Effector memory CD8-positive, alpha-beta T cell (primary cell): Measurements from ENCODE around the gene KCNJ16.

Experiments
- ATAC-seq: fragments of 150-1000 bp; cut with Tn5 transposase; replicated peaks from 2 replicates; pipeline ENCODE4 v1.10.0; 2021; ENCODE audit warnings: mild to moderate bottlenecking, moderate library complexity
- DNase-seq, 3 experiments: peaks; one replicate each; pipeline ENCODE4 v3.0.0; 2021
- H3K27ac Mint-ChIP-seq, 2 donors: one replicate each; pipeline ENCODE4 v1.8.0; 2022; ENCODE audit warnings: mild to moderate bottlenecking in 2 of 2, mixed read lengths in 2 of 2, moderate library complexity in 2 of 2
- H3K27me3 Mint-ChIP-seq, 2 donors: one replicate each; pipeline ENCODE4 v1.8.0; 2022; ENCODE audit warnings: mixed read lengths in 2 of 2
- H3K36me3 Mint-ChIP-seq: one replicate; pipeline ENCODE4 v1.8.0; 2022; ENCODE audit warnings: mild to moderate bottlenecking, moderate library complexity, mixed read lengths; ENCODE audit not compliant: insufficient read depth
- H3K4me1 Mint-ChIP-seq, 2 donors: one replicate each; pipeline ENCODE4 v1.8.0; 2022; ENCODE audit warnings: low read depth in 2 of 2, mixed read lengths in 2 of 2
- H3K4me3 Mint-ChIP-seq, 2 donors: one replicate each; pipeline ENCODE4 v1.8.0; 2022; ENCODE audit warnings: mild to moderate bottlenecking in 2 of 2, mixed read lengths in 2 of 2, moderate library complexity in 2 of 2
- H3K9me3 Mint-ChIP-seq, 2 donors: one replicate each; pipeline ENCODE4 v1.8.0; 2022; ENCODE audit warnings: mixed read lengths in 2 of 2

Gene KCNJ16

GRCh38 chr17:70073799-70074198 is 1.2 kb upstream of the KCNJ16 start:
- H3K27me3 Mint-ChIP-seq: peaks cover 0 to 15% of the 10 kb centered on the region in 2 donors
- H3K4me3 Mint-ChIP-seq: no peak overlapping the region
- H3K36me3 Mint-ChIP-seq: no peaks in the 10 kb centered on the region
- ATAC-seq (no peak), DNase-seq (no peak)
- no peaks in the 10 kb centered on the region for H3K4me1 Mint-ChIP-seq
- H3K9me3 Mint-ChIP-seq: peaks cover 0 to 3% of the 10 kb centered on the region in 2 donors
- H3K27ac Mint-ChIP-seq: no peak overlapping the region

DNA sequence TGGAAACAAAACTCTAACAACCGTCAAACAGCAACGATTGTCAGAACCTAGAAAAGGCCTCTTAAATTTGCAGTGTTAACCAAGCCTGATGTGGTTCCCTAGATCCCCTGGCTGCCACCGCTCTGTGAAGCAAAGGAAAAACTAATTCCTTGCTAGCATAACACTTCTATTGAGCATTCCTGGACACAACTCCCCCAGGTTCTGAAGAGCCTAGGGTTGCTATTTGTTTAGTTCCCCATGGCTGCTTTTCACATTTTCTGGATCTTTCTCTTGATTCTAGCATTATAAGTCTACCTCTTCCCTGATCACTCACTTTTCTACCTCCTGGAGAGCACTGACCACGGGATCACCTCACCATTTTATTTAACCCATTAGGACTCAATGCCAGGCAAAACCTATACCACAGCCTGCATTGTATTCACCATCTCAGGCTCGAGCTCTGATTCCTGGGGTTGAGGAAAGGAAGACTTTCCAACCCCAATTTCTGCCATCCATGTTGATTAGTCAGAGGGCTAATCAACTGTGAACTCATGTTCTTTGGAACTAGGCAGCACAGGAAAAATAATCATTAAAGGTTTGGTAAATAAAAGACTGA is 692 bp upstream of the KCNJ16 start:
- Mint-ChIP-seq H3K27me3 (peaks cover 0 to 15% of the 10 kb centered on the region in 2 donors), H3K27ac (no peak overlapping the region), H3K4me3 (no peak overlapping the region), H3K4me1 (no peaks in the 10 kb centered on the region), H3K36me3 (no peaks in the 10 kb centered on the region), H3K9me3 (peaks cover 0 to 4% of the 10 kb centered on the region in 2 donors)
- DNase-seq: no peak
- no peak for ATAC-seq

DNA sequence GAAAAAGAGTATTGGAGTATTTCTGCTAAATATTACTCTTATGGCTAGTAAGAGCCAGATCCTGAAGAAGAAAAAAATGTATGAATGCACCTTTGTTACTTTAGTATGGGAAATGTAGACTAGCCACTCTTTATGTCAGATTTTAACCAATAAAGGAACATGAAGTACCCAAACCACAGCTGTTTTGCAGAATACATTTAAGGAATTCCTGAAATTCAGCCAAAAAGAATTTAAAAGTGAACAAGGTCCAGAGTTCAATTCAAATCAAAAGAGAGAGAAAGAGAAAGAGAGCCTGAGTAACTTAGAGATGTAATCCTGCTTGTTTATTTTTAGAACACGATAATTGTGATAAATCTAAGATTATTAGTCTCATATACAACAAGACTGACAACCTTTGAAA is 1.2 kb downstream of the KCNJ16 start:
- H3K4me3 Mint-ChIP-seq: no peak overlapping the region
- DNase-seq: no peak
- peaks cover 0 to 8% of the 10 kb centered on the region in 2 donors for H3K27me3 Mint-ChIP-seq
- no peak for ATAC-seq
- H3K4me1 Mint-ChIP-seq: no peaks in the 10 kb centered on the region
- H3K9me3 Mint-ChIP-seq: peaks cover 0 to 4% of the 10 kb centered on the region in 2 donors
- H3K27ac Mint-ChIP-seq: no peak overlapping the region
- H3K36me3 Mint-ChIP-seq: no peaks in the 10 kb centered on the region

DNA sequence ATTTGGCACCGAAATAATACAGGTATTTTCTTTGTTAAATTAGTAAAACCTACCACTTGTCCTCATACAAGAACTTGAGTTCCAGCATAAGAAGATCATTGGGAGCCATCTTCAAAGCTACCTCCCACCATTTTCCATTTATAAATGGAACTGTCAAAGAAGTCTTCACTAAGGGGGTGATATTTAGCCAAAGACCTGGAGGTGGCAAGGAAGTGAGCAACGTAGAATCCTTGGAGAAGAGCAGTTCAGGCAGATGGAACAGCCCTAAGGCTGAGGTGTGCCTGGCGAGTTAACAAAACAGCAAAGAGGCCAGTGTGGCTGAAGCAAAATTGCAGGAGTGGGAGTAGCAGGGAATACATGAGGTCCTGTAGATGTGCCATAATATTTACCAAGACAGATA is 1.8 kb downstream of the KCNJ16 start:
- ATAC-seq (no peak), DNase-seq (no peak)
- H3K4me3 Mint-ChIP-seq: no peak overlapping the region
- H3K27ac Mint-ChIP-seq: no peak overlapping the region
- H3K27me3 Mint-ChIP-seq: peaks cover 0 to 8% of the 10 kb centered on the region in 2 donors
- H3K4me1 Mint-ChIP-seq: no peaks in the 10 kb centered on the region
- H3K36me3 Mint-ChIP-seq: no peaks in the 10 kb centered on the region
- H3K9me3 Mint-ChIP-seq: peaks cover 0 to 6% of the 10 kb centered on the region in 2 donors

DNA sequence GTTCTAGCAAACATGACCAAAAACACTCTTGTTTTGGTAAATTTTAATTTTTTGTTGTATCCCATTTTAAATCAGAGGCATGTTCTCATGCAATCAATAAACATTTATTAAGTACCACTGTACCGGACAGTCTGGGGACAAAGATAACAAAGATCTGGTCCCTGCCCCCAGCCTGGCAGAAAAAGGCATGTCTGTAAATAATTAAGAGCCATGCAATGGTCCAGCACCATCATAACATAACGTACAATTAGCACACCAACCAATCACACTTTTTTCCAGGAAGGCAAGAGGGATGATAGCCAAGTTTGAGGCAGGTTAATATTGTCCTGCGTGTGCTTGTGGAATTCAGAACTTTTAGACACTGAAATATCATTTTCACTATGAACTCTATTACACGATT is 3.5 kb downstream of the KCNJ16 start:
- peaks cover 0 to 3% of the 10 kb centered on the region in 2 donors for H3K9me3 Mint-ChIP-seq
- DNase-seq: no peak
- no peaks in the 10 kb centered on the region for H3K4me1 Mint-ChIP-seq
- no peak for ATAC-seq
- no peak overlapping the region for H3K27ac Mint-ChIP-seq
- H3K4me3 Mint-ChIP-seq: no peak overlapping the region
- H3K27me3 Mint-ChIP-seq: peaks cover 0 to 8% of the 10 kb centered on the region in 2 donors
- H3K36me3 Mint-ChIP-seq: no peaks in the 10 kb centered on the region

DNA sequence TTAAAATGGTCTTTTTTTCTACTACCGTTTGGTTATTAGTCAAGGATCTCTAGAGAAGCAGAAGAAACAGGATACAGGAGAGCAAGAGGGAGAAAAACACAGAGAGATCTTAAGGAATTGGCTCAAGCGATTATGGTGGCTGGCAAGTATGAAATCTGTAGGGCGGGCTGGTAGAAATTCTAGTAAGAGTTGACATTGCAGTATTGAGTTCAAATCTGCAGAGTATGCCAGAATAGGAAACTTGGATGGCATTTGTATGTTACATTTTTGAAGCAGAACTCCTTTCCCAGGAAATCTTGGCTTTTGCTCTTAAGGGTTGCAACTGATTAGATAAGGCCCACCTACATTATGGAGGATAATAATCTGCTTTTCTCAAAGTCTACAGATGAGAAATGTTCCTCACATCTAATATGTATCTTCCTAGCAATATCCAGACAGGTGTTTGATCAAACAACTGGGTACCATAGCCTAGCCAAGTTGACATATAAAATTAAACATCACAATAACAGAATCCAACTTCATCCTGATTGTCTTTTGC is 4.0 kb downstream of the KCNJ16 start:
- no peak for DNase-seq
- Mint-ChIP-seq H3K36me3 (no peaks in the 10 kb centered on the region), H3K27ac (no peak overlapping the region), H3K9me3 (peaks cover 0 to 3% of the 10 kb centered on the region in 2 donors), H3K4me1 (no peaks in the 10 kb centered on the region), H3K4me3 (no peak overlapping the region), H3K27me3 (peaks cover 0 to 8% of the 10 kb centered on the region in 2 donors)
- no peak for ATAC-seq

- H3K36me3 Mint-ChIP-seq: no peaks in the 10 kb centered on the region
- ATAC-seq (no peak), DNase-seq (no peak)
- H3K4me1 Mint-ChIP-seq: no peaks in the 10 kb centered on the region
- H3K27me3 Mint-ChIP-seq: no peaks in the 10 kb centered on the region
- peaks cover 0 to 3% of the 10 kb centered on the region in 2 donors for H3K9me3 Mint-ChIP-seq
- no peak overlapping the region for H3K27ac Mint-ChIP-seq
- H3K4me3 Mint-ChIP-seq: no peak overlapping the region
These were observed 5.7 kb downstream of the KCNJ16 start for GRCh38 chr17:70080541-70081347.

GRCh38 chr17:70081885-70082284 is 6.9 kb downstream of the KCNJ16 start:
- H3K27ac Mint-ChIP-seq: no peak overlapping the region
- no peak overlapping the region for H3K4me3 Mint-ChIP-seq
- no peaks in the 10 kb centered on the region for H3K4me1 Mint-ChIP-seq
- ATAC-seq (no peak), DNase-seq (no peak)
- H3K27me3 Mint-ChIP-seq: no peaks in the 10 kb centered on the region
- H3K36me3 Mint-ChIP-seq: no peaks in the 10 kb centered on the region
- H3K9me3 Mint-ChIP-seq: peaks cover 0 to 3% of the 10 kb centered on the region in 2 donors

DNA sequence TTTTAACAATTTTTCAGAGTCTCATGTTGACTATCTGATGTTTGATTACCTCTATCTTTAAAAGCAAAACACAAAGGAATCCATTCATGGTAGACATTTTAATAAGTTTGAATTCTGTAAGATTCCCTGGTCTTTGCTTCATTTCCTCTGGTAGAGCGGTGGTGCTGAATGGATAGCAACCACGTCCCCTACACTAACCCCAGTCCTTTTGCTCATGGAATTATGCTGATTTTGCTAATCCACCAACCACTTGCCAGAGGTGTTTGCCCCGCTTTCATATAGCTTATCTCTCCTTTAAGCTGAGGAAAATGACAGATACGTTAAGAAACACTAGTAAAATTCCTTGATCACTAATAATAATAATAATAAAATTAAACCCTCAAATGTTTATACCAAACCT is 9.5 kb downstream of the KCNJ16 start:
- Mint-ChIP-seq H3K4me1 (no peaks in the 10 kb centered on the region), H3K27ac (no peak overlapping the region), H3K36me3 (no peaks in the 10 kb centered on the region), H3K9me3 (peaks cover 0 to 2% of the 10 kb centered on the region in 2 donors), H3K27me3 (no peaks in the 10 kb centered on the region), H3K4me3 (no peak overlapping the region)
- DNase-seq (no peak), ATAC-seq (no peak)

GRCh38 chr17:70086516-70086915 is 11.5 kb downstream of the KCNJ16 start:
- Mint-ChIP-seq H3K27me3 (no peaks in the 10 kb centered on the region), H3K36me3 (no peaks in the 10 kb centered on the region), H3K27ac (no peak overlapping the region), H3K4me3 (no peak overlapping the region), H3K9me3 (peaks cover 0 to under 1% of the 10 kb centered on the region in 2 donors), H3K4me1 (no peaks in the 10 kb centered on the region)
- DNase-seq (no peak), ATAC-seq (no peak)

DNA sequence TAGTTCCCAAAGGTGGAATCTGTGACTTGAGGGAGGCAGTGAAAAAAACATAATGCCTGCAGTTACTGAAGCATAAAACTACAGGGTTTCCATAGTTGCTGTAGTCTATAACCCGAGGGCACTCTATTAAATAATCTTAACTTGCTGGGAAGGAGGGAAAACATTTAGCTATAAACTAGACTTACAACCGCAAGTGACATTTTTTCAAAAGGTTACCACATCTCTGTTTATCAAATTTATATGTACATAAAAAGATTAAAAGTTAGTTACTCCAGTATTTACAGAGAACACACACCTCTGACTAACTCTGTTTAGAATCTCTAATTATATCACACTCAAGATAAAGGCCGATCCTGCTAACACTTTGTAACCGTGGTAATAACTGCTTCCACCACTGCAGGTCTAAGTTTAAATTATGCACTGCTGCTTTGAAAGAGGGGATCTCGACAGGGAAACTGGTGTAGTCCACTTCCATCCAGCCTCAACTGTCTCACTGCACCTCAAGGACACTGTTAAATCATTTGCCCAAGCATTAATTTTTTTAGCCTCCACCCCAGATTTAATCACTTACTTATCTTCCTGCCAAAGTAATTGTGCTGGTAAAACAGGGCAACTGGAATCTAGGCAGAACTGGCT is 14.6 kb downstream of the KCNJ16 start:
- Mint-ChIP-seq H3K36me3 (no peaks in the 10 kb centered on the region), H3K9me3 (peaks cover 0 to 2% of the 10 kb centered on the region in 2 donors), H3K4me1 (no peaks in the 10 kb centered on the region), H3K4me3 (no peak overlapping the region), H3K27me3 (no peaks in the 10 kb centered on the region), H3K27ac (no peak overlapping the region)
- DNase-seq (no peak), ATAC-seq (no peak)

DNA sequence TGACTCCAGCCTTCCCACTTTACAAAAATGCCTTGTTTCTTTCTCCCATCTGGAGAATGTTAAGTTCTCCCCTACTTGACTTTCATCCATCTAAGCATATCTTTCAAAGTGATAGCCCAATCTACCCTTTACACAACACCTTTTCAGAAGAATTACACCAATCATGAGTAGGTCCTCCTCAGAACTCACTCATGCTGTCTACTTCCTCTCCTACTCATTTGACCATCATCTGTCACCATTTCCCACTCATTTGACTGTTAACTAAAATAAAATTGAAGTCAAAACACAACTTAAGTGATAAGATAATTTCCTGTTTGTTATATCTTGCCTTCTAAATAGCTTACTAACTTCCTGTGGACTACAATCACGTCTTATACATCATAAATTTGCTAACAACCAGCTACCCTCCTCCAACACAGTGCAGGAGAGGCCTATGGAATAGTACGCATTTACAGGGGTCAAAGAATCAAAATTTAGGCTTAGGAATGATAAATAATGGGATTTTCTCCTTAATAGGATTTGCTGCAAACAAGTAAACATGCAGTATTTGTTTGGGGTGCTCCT is 16.1 kb downstream of the KCNJ16 start:
- H3K27ac Mint-ChIP-seq: no peak overlapping the region
- ATAC-seq (no peak), DNase-seq (no peak)
- H3K9me3 Mint-ChIP-seq: peaks cover 0 to 2% of the 10 kb centered on the region in 2 donors
- H3K27me3 Mint-ChIP-seq: no peaks in the 10 kb centered on the region
- no peak overlapping the region for H3K4me3 Mint-ChIP-seq
- H3K4me1 Mint-ChIP-seq: no peaks in the 10 kb centered on the region
- H3K36me3 Mint-ChIP-seq: no peaks in the 10 kb centered on the region

DNA sequence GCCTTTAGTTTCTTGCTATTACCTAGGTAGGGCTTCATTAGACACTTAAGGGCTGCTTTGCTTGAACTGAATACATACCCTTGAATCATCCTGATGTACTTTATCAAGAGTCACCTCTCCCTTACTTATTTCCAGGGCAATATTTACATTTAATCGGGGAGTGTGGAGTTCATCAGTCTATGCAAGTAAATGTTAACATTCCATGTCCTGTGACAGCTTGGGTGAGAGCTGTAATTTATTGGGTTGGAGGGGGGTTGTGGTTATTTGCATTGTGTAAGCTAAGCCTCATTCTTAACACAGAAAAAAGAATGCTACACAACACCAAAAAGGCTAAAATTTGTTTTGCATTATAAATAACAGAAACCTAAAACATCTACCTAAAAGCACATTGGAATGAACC is 16.7 kb downstream of the KCNJ16 start:
- Mint-ChIP-seq H3K27me3 (no peaks in the 10 kb centered on the region), H3K4me1 (no peaks in the 10 kb centered on the region), H3K9me3 (peaks cover 0 to 2% of the 10 kb centered on the region in 2 donors), H3K27ac (no peak overlapping the region), H3K36me3 (no peaks in the 10 kb centered on the region), H3K4me3 (no peak overlapping the region)
- no peak for DNase-seq
- no peak for ATAC-seq
